HepG2 (cell line): ENCODE measurements around the gene RAET1L. TPM values are rescaled to one million over a fixed set of nuclear protein-coding genes. Genes with fewer than 3 reads are reported as not detected.
A peak's percentile ranks its signal among the peaks of the same experiment; 100 is the strongest.

Source experiments
- ATAC-seq: fragments of 200-7000 bp; cut with Tn5 transposase; 3 replicates; pipeline ENCODE4 v1.9.1; 2020; ENCODE audit warnings: mild to moderate bottlenecking, moderate library complexity
- BruUV-seq: library from RNA; stranded (reverse); fragments of 400-500 nt; replicated peaks from 2 replicates; lab custom pipeline; 2021; lab: Mats Ljungman, UMichigan
- CTCF ChIA-PET: fragments of 300-600 bp; formaldehyde crosslinking; extraction: SDS; loops from one replicate; lab custom pipeline; 2021; ENCODE audit warnings: low total read pairs, inconsistent platforms, low intra/inter-chr PET ratio; lab: Yijun Ruan, JAX
- POLR2A ChIA-PET: fragments of 350-600 bp; sonication (Branson Sonifier 250); formaldehyde crosslinking; loops from one replicate; lab custom pipeline; 2020; ENCODE audit warnings: antibody characterized with exemption, inconsistent platforms; lab: Yijun Ruan, JAX
- DNase-seq: peaks from one replicate; pipeline ENCODE4 v3.0.0-alpha.2; 2015; ENCODE audit warnings: low spot score
- FAIRE-seq: peaks from 3 replicates; lab custom pipeline; 2011; peaks lifted over from hg19 to GRCh38; lab: Jason Lieb, UNC
- H2AFZ ChIP-seq: one replicate; pipeline ENCODE4 v1.6.1; 2011; ENCODE audit warnings: low read length, inconsistent platforms
- H3K27ac ChIP-seq: fragments of 300-600 bp; 3 replicates; pipeline ENCODE4 v1.8.0; 2011; ENCODE audit warnings: mixed run types, mild to moderate bottlenecking, mixed read lengths, low read length, inconsistent platforms; ENCODE audit not compliant: insufficient read depth; ENCODE audit errors: extremely low read length
- H3K27me3 ChIP-seq, 2 experiments: fragments of 200-600 bp in 1 of 2; 2 replicates in 1 of 2; 3 replicates in 1 of 2; pipeline versions ENCODE4 v1.6.0 to v1.8.0; 2011; ENCODE audit warnings: low read length in 2 of 2, mild to moderate bottlenecking in 2 of 2, moderate library complexity in 2 of 2, inconsistent platforms in 1 of 2; ENCODE audit not compliant: insufficient read depth in 2 of 2, control insufficient read depth in 1 of 2
- H3K36me3 ChIP-seq, 2 experiments: fragments of 200-600 bp in 1 of 2; replicated peaks in 1 of 2; 2 replicates in 1 of 2; 3 replicates in 1 of 2; pipeline versions ENCODE4 v1.5.1 to v1.8.0; 2011; ENCODE audit warnings: low read length in 2 of 2, inconsistent platforms in 1 of 2; ENCODE audit not compliant: insufficient read depth in 2 of 2, control insufficient read depth in 1 of 2
- H3K4me1 ChIP-seq: 2 replicates; pipeline ENCODE4 v1.5.1; 2012; ENCODE audit warnings: low read length, inconsistent platforms; ENCODE audit not compliant: insufficient read depth
- H3K4me2 ChIP-seq: 2 replicates; pipeline ENCODE4 v1.6.0; 2011; ENCODE audit warnings: low read depth, low read length, inconsistent platforms
- H3K4me3 ChIP-seq, 3 experiments: fragments of 200-600 bp in 1 of 3; sonication (generic), shearing (Covaris generic) in 1 of 3; replicated peaks in 1 of 3; 2 replicates each; pipeline ENCODE4 v1.5.1; 2011 to 2016; ENCODE audit warnings: low read length in 3 of 3, inconsistent platforms in 2 of 3, low read depth in 2 of 3, mild to moderate bottlenecking in 2 of 3, control low read depth in 1 of 3, mixed read lengths in 1 of 3; ENCODE audit not compliant: insufficient read depth in 1 of 3
- H3K79me2 ChIP-seq: one replicate; pipeline ENCODE4 v1.6.1; 2011; ENCODE audit warnings: low read length, inconsistent platforms; ENCODE audit not compliant: insufficient read depth
- H3K9ac ChIP-seq: 2 replicates; pipeline ENCODE4 v1.6.0; 2011; ENCODE audit warnings: mild to moderate bottlenecking, low read depth, low read length, inconsistent platforms; ENCODE audit not compliant: insufficient read depth
- H3K9me3 ChIP-seq: 2 replicates; pipeline ENCODE4 v1.5.1; 2012; ENCODE audit warnings: mild to moderate bottlenecking, low read length
- H4K20me1 ChIP-seq: 2 replicates; pipeline ENCODE4 v1.6.0; 2011; ENCODE audit warnings: inconsistent platforms, mild to moderate bottlenecking, low read length, moderate library complexity; ENCODE audit not compliant: insufficient read depth
- ARHGAP35 ChIP-seq: sonication (generic); formaldehyde crosslinking; IDR thresholded peaks from 2 replicates; pipeline ENCODE4 v1.9.0; 2022; ENCODE audit warnings: mild to moderate bottlenecking, inconsistent platforms, moderate library complexity, missing genetic modification reagents, borderline replicate concordance
- BHLHE40 ChIP-seq: IDR thresholded peaks from 2 replicates; pipeline ENCODE4 v1.6.1; 2011; ENCODE audit warnings: low read length, improper control_type of control experiment
- CREB1 ChIP-seq, 2 experiments: fragments of 450-650 bp in 1 of 2; IDR thresholded peaks; 2 replicates each; pipeline ENCODE4 v1.6.1; 2016 to 2017; ENCODE audit warnings: control low read depth in 1 of 2, mild to moderate bottlenecking in 1 of 2, missing compliant biosample characterization in 1 of 2, missing genetic modification characterization in 1 of 2
- KDM5B ChIP-seq: sonication (generic); formaldehyde crosslinking; IDR thresholded peaks from 2 replicates; pipeline ENCODE4 v1.4.0; 2020; ENCODE audit warnings: missing genetic modification reagents, mild to moderate bottlenecking, borderline replicate concordance
- MXD1 ChIP-seq: sonication (generic); formaldehyde crosslinking; IDR thresholded peaks from 2 replicates; pipeline ENCODE4 v1.4.0; 2020; ENCODE audit warnings: mild to moderate bottlenecking, missing genetic modification reagents
- NCOA5 ChIP-seq: sonication (generic); formaldehyde crosslinking; IDR thresholded peaks from 2 replicates; pipeline ENCODE4 v1.4.0; 2020; ENCODE audit warnings: missing genetic modification reagents
- POGZ ChIP-seq: sonication (generic); formaldehyde crosslinking; IDR thresholded peaks from 2 replicates; pipeline ENCODE4 v1.4.0; 2020; ENCODE audit warnings: mild to moderate bottlenecking, missing genetic modification reagents
- RNF2 ChIP-seq: fragments of 450-650 bp; conservative IDR thresholded peaks from 2 replicates; pipeline ENCODE4 v1.6.1; 2016; ENCODE audit warnings: low read depth
- ZFP36L2 ChIP-seq: sonication (generic); formaldehyde crosslinking; IDR thresholded peaks from 2 replicates; pipeline ENCODE4 v1.4.0; 2020; ENCODE audit warnings: missing genetic modification reagents
- ZKSCAN8 ChIP-seq: IDR thresholded peaks from 2 replicates; pipeline ENCODE4 v1.6.1; 2016; ENCODE audit warnings: borderline replicate concordance, missing genetic modification reagents, missing compliant biosample characterization
- ZNF772 ChIP-seq: sonication (generic); formaldehyde crosslinking; IDR thresholded peaks from 2 replicates; pipeline ENCODE4 v1.5.0; 2020; ENCODE audit warnings: mild to moderate bottlenecking, missing genetic modification reagents
- WGBS: methylation state at CpG from one replicate; pipeline ENCODE4 v1.1.6; 2017; ENCODE audit warnings: low lambda C conversion rate; 5-methylcytosine and 5-hydroxymethylcytosine counted together
- in situ Hi-C: cut with HindIII; loops from 2 replicates; pipeline ENCODE4 v1.10.0; 2017; ENCODE audit warnings: low pct_unique_long_range_greater_than_20kb; ENCODE audit not compliant: extremely low pct_ligation_motif_present
- intact Hi-C: fragments of 100-400 bp; cut with micrococcal nuclease; formaldehyde crosslinking; loops from one replicate; pipeline ENCODE4 v1.10.0; 2022; ENCODE audit not compliant: unreplicated experiment
- polyA plus RNA-seq, 8 experiments: library from polyadenylated mRNA; depleted of rRNA in 3 of 8; stranded (reverse) in 7 of 8; unstranded in 1 of 8; fragments of >200 nt; fragmentation: Illumina TruSeq in 4 of 8; extraction: Trizol in 4 of 8; gene quantifications; 2 replicates each; pipeline versions ENCODE4 v1.2.1 to v1.2.3, GENCODE V29; 2011 to 2016; ENCODE audit warnings: low read depth in 4 of 8, missing spikeins in 1 of 8, mixed read lengths in 1 of 8; ENCODE audit not compliant: insufficient read depth in 1 of 8
- total RNA-seq, 5 experiments: library from RNA; depleted of rRNA; stranded (reverse); fragments of >200 nt; fragmentation: Illumina TruSeq; extraction: Trizol; gene quantifications; 2 replicates each; pipeline ENCODE4 v1.2.3, GENCODE V29; 2016; ENCODE audit warnings: low read depth in 1 of 5
- TF ChIP-seq, protein P1 (sequence below), 2 experiments: fragments of 450-650 bp in 1 of 2; sonication (generic) in 1 of 2; formaldehyde crosslinking in 1 of 2; IDR thresholded peaks; 2 replicates each; pipeline versions ENCODE4 v1.6.1 to v1.8.0; 2016 to 2022; ENCODE audit warnings: antibody characterized with exemption in 1 of 2, mild to moderate bottlenecking in 1 of 2, missing genetic modification reagents in 1 of 2

Gene RAET1L
- total and polyA plus RNA-seq, 2 of the 13 experiments (the other 11 are each of a cell fraction or from before 2014, with no cell fraction given) = not detected

DNA sequence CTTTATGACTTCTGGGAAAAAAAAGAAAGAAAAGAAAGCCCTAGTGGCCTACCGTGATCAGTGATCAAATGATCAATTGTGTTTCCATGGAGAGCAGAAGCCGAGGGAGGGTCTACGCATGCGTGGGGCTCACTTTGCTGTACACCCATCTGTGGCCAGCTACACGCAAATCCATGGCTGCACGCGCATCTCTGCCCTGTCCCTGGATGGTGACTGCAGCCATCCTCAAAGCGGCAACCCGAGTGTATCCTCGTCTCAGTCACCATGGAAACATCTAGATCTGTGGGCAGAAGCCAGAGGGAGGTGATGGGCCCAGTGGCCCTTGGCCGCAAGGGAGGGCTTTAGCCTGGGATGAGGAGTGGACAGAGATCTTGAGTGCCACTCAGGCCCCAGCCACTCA lies 44.4 kb upstream of the RAET1L start (continued):
- TF ChIP-seq ARHGAP35 (no peak), NCOA5 (CRISPR knock-in tag) (no peak)

GRCh38 chr6:150068720-150069648 lies 43.7 kb upstream of the RAET1L start, which contains the start of gene ULBP3:
TSS of gene ULBP3 (minus strand) at chr6:150069121. CDS start at chr6:150069066, 55 bp downstream.
- 22% methylated on average over 45 of the region's 72 CpGs for WGBS
- ChIA-PET CTCF (no interaction called here), POLR2A (no interaction called here)
- Histone ChIP-seq H3K4me3 (peak within 1 kb of the TSS; percentile 30 to 57 (median 37); a peak in 4 of 6 replicates), H3K4me1 (peaks cover 8% of the 10 kb centered on the region; the same call in 1 of the 2 replicates), H2AFZ (no peak within 1 kb of the TSS), H4K20me1 (no peaks in the 10 kb centered on the region; the same call in 1 of the 2 replicates), H3K4me2 (peak within 1 kb of the TSS; percentile 55), H3K9ac (no peak within 1 kb of the TSS), H3K27me3 (peaks cover 0 to 21% of the 10 kb centered on the region in 2 experiments; a peak in 4 of 5 replicates), H3K9me3 (no peaks in the 10 kb centered on the region), H3K27ac (no peak within 1 kb of the TSS), H3K36me3 (no peaks in the 10 kb centered on the region), H3K79me2 (no peaks in the 10 kb centered on the region)
- FAIRE-seq = no peak
- intact Hi-C loops (no loop called here), in situ Hi-C loops (no loop called here)
- DNase-seq = peak; percentile 69
- no TSS peak for BruUV-seq
- ATAC-seq = peak; percentile 84
- TF ChIP-seq, protein P1, sequence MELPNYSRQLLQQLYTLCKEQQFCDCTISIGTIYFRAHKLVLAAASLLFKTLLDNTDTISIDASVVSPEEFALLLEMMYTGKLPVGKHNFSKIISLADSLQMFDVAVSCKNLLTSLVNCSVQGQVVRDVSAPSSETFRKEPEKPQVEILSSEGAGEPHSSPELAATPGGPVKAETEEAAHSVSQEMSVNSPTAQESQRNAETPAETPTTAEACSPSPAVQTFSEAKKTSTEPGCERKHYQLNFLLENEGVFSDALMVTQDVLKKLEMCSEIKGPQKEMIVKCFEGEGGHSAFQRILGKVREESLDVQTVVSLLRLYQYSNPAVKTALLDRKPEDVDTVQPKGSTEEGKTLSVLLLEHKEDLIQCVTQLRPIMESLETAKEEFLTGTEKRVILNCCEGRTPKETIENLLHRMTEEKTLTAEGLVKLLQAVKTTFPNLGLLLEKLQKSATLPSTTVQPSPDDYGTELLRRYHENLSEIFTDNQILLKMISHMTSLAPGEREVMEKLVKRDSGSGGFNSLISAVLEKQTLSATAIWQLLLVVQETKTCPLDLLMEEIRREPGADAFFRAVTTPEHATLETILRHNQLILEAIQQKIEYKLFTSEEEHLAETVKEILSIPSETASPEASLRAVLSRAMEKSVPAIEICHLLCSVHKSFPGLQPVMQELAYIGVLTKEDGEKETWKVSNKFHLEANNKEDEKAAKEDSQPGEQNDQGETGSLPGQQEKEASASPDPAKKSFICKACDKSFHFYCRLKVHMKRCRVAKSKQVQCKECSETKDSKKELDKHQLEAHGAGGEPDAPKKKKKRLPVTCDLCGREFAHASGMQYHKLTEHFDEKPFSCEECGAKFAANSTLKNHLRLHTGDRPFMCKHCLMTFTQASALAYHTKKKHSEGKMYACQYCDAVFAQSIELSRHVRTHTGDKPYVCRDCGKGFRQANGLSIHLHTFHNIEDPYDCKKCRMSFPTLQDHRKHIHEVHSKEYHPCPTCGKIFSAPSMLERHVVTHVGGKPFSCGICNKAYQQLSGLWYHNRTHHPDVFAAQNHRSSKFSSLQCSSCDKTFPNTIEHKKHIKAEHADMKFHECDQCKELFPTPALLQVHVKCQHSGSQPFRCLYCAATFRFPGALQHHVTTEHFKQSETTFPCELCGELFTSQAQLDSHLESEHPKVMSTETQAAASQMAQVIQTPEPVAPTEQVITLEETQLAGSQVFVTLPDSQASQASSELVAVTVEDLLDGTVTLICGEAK (IDR thresholded peaks at IDR 0.05) = no peak
- TF ChIP-seq, protein P1 (CRISPR knock-in tag; IDR thresholded peaks at IDR 0.05) = no peak
- TF ChIP-seq RNF2 (no peak), CREB1 (IDR thresholded peaks at IDR 0.05) (no peak), CREB1 (CRISPR knock-in tag; IDR thresholded peaks at IDR 0.05) (no peak), MXD1 (CRISPR knock-in tag) (no peak), ZNF772 (no peak), POGZ (CRISPR knock-in tag) (no peak), ZFP36L2 (CRISPR knock-in tag) (no peak), BHLHE40 (no peak), ZKSCAN8 (CRISPR knock-in tag) (no peak), KDM5B (CRISPR knock-in tag) (0 out of 2 replicates have a peak, but pooled peaks have one; percentile 9)
